Tongue (tissue), 2 donors: ENCODE data around the gene DIP2A. TPM values are rescaled to one million over a fixed set of nuclear protein-coding genes. Genes with fewer than 3 reads are reported as not detected.
"Not testable (repeated sequence)": the region's sequence is repeated elsewhere in the genome, so short reads cannot be mapped to it uniquely, and the experiment has no call there.

Experiments
- DNase-seq: peaks from one replicate; pipeline ENCODE4 v3.0.0-alpha.2; 2015
- total RNA-seq: library from RNA; depleted of rRNA; stranded (reverse); fragments of >200 nt; gene quantifications from one replicate; pipeline ENCODE4 v1.2.3, GENCODE V29; 2014

DIP2A gene
- total RNA-seq, 1 donor from 2014 or later, result 36.1 TPM

GRCh38 chr21:46426313-46427046 is 32.2 kb upstream of the DIP2A start:
- DNase-seq, result no peak

DNA sequence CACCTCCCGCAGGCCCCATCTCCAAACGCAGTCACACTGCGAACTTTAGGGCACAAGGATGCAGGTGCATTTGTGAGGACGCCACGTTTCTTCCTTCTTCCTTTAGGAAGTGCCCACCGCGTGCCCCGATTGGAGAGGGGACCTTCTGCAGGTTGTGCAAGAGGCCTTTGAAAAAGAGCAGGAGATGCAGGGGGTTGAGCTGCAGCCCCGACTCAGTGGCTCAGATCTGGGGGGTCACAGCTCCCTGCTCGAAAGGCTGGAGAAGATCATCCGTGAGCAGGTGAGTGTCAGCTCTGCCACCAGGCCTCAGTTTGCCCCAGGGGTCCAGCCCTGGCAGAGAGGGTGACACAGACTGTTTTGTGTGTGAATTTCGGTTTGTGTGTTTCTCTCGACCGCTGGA is 31.2 kb upstream of the DIP2A start:
- DNase-seq, result no peak

DNA sequence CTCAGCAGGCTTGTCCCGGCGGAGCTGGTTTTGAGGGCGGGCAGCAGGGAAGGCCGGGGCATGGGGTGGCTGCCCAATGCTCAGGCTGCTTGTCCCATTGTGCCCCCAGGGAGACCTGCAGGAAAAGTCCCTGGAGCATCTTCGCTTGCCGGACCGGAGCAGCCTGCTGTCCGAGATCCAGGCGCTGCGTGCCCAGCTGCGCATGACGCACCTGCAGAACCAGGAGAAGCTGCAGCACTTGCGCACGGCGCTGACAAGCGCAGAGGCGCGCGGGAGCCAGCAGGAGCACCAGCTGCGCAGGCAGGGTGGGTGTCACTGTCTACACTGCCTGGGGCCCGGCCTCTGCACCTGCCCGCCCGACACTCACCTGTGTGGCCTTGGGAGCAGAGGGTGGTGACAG is 30.4 kb upstream of the DIP2A start:
- DNase-seq, result no peak

- DNase-seq, result no peak
Observed at GRCh38 chr21:46428987-46429710, 29.5 kb upstream of the DIP2A start.

DNA sequence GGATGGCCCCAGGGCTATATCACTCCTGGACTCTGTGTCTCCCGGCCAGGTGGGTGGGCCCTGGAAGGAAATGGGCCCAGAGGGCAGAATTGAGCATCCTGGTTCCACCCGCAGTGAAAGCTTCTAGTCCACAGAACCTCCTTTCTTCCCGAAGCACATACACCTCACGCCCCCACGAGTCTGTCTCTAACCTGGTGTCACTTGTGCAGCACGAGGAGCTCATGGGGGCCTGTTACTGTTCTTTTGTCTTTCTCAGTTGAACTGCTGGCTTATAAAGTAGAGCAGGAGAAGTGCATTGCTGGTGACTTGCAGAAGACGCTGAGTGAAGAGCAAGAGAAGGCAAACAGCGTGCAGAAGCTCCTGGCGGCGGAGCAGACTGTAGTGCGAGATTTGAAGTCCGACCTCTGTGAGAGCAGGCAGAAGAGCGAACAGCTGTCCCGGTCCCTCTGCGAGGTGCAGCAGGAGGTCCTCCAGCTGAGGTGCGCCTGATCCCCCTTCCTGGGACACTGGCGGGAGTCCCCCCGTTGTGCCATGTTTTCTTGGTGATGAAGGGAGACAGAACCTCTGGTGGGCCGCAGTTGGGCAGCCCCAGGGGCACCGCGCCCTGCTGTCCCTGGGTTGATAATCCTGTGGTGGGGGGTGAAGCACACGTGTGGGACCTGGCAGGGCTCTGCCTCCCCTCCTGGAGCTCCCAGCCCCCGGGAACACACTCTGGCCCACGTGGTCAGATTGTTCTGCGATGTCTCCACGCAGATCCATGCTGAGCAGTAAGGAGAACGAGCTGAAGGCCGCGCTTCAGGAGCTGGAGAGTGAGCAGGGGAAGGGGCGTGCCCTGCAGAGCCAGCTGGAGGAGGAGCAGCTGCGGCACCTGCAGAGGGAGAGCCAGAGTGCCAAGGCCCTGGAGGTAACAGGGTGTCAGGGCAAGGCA is 28.7 kb upstream of the DIP2A start:
- no peak for DNase-seq

GRCh38 chr21:46431448-46431847 is 27.2 kb upstream of the DIP2A start:
- DNase-seq, result no peak

DNA sequence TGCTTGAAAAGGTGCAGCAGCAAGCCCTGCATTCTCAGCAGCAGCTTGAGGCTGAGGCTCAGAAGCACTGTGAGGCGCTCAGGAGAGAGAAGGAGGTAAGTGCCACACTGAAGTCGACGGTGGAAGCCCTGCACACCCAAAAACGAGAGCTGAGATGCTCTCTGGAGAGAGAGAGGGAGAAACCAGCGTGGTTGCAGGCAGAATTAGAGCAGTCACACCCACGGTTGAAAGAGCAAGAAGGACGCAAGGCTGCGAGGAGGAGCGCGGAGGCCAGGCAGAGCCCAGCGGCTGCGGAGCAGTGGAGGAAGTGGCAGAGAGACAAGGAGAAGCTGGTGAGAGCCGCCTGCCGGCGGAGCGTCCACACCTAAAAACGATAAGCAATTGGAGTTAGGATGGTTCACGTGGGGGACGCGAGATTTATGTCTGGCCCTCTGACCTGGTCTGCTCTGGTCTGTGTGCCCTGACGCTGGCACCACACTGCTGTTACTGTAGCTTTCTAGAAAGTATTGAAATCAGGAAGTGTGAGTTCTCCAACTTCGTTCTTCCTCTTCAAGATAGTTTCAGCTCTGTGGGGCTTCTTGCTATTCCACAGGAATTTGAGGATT is 26.7 kb upstream of the DIP2A start:
- DNase-seq, result no peak

DNA sequence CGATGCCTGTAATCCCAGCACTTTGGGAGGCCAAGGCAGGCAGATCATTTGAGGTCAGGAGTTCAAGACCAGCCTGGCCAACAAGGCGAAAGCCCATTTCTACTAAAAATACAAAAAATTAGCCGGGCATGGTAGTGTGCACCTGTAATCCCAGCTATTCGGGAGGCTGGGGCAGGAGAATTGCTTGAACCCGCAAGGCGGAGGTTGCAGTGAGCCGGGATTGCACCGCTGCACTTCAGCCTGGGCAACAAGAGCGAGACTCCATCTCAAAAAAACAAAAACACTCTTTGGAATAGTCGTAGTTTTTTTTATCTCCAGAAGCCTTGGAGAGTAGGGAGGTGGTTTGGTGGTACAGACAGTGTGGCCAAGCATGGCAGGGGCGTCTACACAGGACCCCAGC is 25.6 kb upstream of the DIP2A start:
- not testable (repeated sequence) for DNase-seq

- no peak for DNase-seq
Observed at GRCh38 chr21:46434322-46434958, 24.3 kb upstream of the DIP2A start.

DNA sequence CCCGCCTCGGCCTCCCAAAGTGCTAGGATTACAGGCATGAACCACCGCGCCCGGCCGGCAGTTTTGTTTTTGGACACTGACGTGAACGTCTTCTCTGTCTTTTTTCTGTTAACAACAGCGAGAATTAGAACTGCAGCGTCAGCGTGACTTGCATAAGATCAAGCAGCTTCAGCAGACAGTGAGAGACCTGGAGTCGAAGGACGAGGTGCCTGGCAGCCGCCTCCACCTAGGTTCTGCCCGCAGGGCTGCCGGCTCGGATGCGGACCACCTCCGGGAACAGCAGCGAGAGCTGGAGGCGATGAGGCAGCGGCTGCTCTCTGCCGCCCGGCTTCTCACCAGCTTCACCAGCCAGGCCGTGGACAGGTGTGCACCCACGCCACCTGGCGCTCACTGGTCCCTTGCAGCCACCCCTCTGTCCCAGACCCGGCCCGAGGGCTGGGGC is 22.9 kb upstream of the DIP2A start:
- no peak for DNase-seq

- no peak for DNase-seq
Observed at GRCh38 chr21:46436621-46437020, 22.1 kb upstream of the DIP2A start.

DNA sequence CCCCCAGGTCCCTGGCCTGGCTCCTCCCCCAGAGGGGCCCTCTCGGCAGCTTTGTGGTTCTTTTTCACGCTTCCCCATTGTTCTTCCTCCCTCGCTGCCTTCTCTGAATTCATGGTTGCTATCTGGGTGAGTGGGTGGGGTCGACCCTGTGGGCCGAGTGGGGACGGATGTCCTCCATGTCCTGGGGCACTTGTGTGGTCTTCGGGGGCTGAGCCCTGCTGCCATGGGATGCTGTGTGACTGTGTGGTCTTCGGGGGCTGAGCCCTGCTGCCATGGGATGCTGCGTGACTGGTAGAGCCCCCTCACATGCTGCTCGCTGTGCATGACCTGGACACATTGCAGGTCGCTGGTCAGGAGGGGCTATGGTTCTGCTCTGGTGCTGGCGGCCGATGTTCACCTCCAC is 21.6 kb upstream of the DIP2A start:
- no peak for DNase-seq

DNA sequence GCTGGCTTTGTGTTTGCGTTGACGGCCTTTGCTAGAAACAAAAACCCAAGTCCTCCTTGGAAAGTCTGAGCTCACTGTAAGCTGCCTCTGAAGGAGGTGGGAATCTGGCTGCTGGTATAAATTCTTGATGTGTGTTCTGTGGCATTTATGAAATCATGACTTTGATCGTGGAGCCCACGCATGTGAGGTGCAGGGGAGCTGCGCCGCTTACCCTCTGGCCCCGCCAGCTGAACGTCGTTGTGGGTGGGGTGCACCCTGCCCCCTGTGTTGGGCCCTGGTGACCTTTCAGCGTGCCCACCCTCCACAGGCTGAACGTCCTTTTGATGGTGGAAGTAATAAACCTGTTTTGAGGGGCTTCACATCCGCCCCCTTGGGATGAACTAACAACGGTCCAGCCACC is 21.2 kb upstream of the DIP2A start:
- no peak for DNase-seq

GRCh38 chr21:46438241-46438640 is 20.4 kb upstream of the DIP2A start:
- DNase-seq, result no peak

DNA sequence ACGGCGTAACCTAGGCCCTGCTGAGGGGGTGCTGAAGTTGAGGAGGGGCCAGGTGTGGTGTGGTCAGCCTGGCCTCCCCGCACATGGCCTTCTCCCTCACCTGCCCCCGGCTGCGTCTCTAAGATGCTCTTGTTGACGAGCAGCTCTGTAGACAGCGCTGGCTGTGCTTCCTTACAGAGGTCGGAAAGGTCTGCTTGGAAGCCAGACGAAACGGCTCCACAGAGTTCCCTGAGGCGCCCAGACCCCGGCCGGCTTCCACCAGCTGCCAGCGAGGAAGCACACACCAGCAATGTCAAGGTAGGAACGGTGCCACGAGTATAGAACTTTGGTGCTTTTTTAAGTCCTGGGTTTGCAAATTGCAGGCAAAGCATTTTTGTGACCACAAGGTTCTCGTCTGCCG is 18.8 kb upstream of the DIP2A start:
- DNase-seq, result no peak

- DNase-seq, result no peak
Observed at GRCh38 chr21:46441331-46441730, 17.4 kb upstream of the DIP2A start.

GRCh38 chr21:46441961-46442498 is 16.7 kb upstream of the DIP2A start:
- no peak for DNase-seq

- no peak for DNase-seq
Observed at GRCh38 chr21:46442938-46443337, 15.8 kb upstream of the DIP2A start.

GRCh38 chr21:46443910-46444309 is 14.8 kb upstream of the DIP2A start:
- DNase-seq, result peak; percentile 15

GRCh38 chr21:46448108-46448507 is 10.6 kb upstream of the DIP2A start:
- no peak for DNase-seq

DNA sequence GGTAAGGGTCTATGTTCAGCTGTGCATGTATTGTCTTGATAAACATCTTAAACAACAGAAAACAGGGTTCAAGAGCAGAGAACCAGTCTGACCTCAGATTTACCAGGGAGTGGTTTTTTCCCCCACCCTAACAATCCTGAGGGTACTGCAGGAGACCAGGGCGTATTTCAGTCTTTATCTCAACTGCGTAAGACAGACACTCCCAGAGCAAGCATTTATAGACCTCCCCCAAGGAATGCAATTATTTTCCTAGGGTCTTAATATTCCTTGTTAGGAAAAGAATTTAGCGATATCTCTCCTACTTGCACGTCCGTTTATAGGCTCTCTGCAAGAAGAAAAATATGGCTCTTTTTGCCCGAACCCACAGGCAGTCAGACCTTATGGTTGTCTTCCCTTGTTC is 9.8 kb upstream of the DIP2A start:
- DNase-seq, result not testable (repeated sequence)

- DNase-seq, result no peak
Observed at GRCh38 chr21:46452710-46453109, 6.0 kb upstream of the DIP2A start.
